Esophagus squamous epithelium (tissue), 5 donors: ENCODE data around the gene MXD4. TPM values are rescaled to one million over a fixed set of nuclear protein-coding genes. Genes with fewer than 3 reads are reported as not detected.

ENCODE experiments used
- DNase-seq: peaks from one replicate; lab custom pipeline; 2025; lab: John Stamatoyannopoulos, UW
- H3K27ac ChIP-seq, 4 donors: fragments of 200-600 bp; sonication (generic); one replicate each; pipeline ENCODE4 v1.5.1; 2016 to 2019; ENCODE audit warnings: mild to moderate bottlenecking in 1 of 4
- H3K27me3 ChIP-seq, 4 donors: fragments of 200-600 bp; sonication (generic); 1 replicate in 3 of 4; 2 replicates in 1 of 4; pipeline versions ENCODE4 v1.5.1 to v1.6.0; 2017 to 2021; ENCODE audit warnings: antibody characterized with exemption in 1 of 4
- H3K36me3 ChIP-seq, 3 donors: fragments of 200-600 bp; sonication (generic); one replicate each; pipeline ENCODE4 v1.5.1; 2016 to 2019
- H3K4me1 ChIP-seq, 3 donors: fragments of 200-600 bp; sonication (generic); one replicate each; pipeline ENCODE4 v1.5.1; 2017 to 2019
- H3K4me3 ChIP-seq, 4 donors: fragments of 200-600 bp; sonication (generic); 1 replicate in 3 of 4; 2 replicates in 1 of 4; pipeline ENCODE4 v1.5.1; 2016 to 2019; ENCODE audit warnings: mild to moderate bottlenecking in 2 of 4, moderate library complexity in 1 of 4
- H3K9me3 ChIP-seq, 3 donors: fragments of 200-600 bp; sonication (generic); one replicate each; pipeline ENCODE4 v1.5.1; 2016 to 2019
- POLR2A ChIP-seq, 4 donors: fragments of 450-650 bp; IDR thresholded peaks; one replicate each; pipeline ENCODE4 v1.6.1; 2017; ENCODE audit warnings: antibody characterized with exemption in 4 of 4, mild to moderate bottlenecking in 4 of 4, moderate library complexity in 3 of 4
- WGBS, 2 donors: methylation state at CpG; one replicate each; pipeline ENCODE4 v1.1.5; 2018; 5-methylcytosine and 5-hydroxymethylcytosine counted together
- intact Hi-C: fragments of 100-400 bp; cut with DNase I; formaldehyde crosslinking; loops from one replicate; pipeline ENCODE4 v1.15.0; 2022
- total RNA-seq, 4 donors: library from RNA; depleted of rRNA; stranded (reverse); fragments of >200 nt; gene quantifications; one replicate each; pipeline ENCODE4 v1.1.0, GENCODE V29; 2016
- TF ChIP-seq, protein P1 (sequence below), 6 experiments: fragments of 450-650 bp in 4 of 6; fragments of 200-600 bp in 2 of 6; sonication (generic) in 2 of 6; IDR thresholded peaks; one replicate each; pipeline ENCODE4 v1.5.1; 2016 to 2019; ENCODE audit warnings: antibody characterized with exemption in 6 of 6, mild to moderate bottlenecking in 4 of 6, moderate library complexity in 4 of 6
- donor health status: DM: yes; HTN: yes; CAD: no.

MXD4 gene
- total RNA-seq, 4 donors from 2014 or later = 12.9 to 32.2 (median 27.8) TPM

DNA sequence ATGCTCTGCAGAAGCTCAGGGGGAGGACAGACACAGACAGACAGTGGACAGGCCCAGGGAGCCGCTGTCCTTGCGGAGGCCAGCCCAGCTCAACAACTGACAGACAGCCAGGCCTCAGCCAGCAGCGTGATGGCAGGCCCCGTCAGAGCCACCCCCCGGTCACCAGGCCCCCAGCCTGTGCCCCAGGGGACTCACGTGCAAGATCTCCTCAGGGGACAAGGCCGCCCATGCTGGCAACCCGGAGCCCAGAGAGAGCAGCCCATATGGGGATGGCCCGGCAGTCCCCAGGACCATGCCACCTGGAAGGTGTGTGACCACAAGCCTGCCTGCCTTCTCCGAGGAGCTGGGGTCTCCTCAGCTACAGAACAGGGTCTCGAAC is 28.0 kb upstream of the MXD4 start:
- 70% methylated on average over 2 of the region's 11 CpGs; no CpG with 5 or more reads in 1 of the 2 donors for WGBS, 2 donors
- intact Hi-C loops = no loop called here
- H3K4me1 ChIP-seq = peaks cover 0 to 25% (median 3%) of the 10 kb centered on the region in 3 donors
- H3K27me3 ChIP-seq = no peaks in the 10 kb centered on the region
- H3K27ac ChIP-seq = no peak overlapping the region
- DNase-seq = no peak
- no peaks in the 10 kb centered on the region for H3K36me3 ChIP-seq
- no peaks in the 10 kb centered on the region for H3K9me3 ChIP-seq
- TF ChIP-seq, protein P1, sequence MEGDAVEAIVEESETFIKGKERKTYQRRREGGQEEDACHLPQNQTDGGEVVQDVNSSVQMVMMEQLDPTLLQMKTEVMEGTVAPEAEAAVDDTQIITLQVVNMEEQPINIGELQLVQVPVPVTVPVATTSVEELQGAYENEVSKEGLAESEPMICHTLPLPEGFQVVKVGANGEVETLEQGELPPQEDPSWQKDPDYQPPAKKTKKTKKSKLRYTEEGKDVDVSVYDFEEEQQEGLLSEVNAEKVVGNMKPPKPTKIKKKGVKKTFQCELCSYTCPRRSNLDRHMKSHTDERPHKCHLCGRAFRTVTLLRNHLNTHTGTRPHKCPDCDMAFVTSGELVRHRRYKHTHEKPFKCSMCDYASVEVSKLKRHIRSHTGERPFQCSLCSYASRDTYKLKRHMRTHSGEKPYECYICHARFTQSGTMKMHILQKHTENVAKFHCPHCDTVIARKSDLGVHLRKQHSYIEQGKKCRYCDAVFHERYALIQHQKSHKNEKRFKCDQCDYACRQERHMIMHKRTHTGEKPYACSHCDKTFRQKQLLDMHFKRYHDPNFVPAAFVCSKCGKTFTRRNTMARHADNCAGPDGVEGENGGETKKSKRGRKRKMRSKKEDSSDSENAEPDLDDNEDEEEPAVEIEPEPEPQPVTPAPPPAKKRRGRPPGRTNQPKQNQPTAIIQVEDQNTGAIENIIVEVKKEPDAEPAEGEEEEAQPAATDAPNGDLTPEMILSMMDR (IDR thresholded peaks at IDR 0.05) = no peak
- TF ChIP-seq POLR2A (IDR thresholded peaks at IDR 0.05) = no peak
- no peak overlapping the region for H3K4me3 ChIP-seq

GRCh38 chr4:2289311-2289954 is 27.5 kb upstream of the MXD4 start:
- DNase-seq = no peak
- intact Hi-C loops = no loop called here
- no peaks in the 10 kb centered on the region for H3K9me3 ChIP-seq
- no peaks in the 10 kb centered on the region for H3K27me3 ChIP-seq
- TF ChIP-seq POLR2A (IDR thresholded peaks at IDR 0.05) = no peak
- TF ChIP-seq, protein P1 (IDR thresholded peaks at IDR 0.05) = no peak
- H3K4me1 ChIP-seq = peaks cover 0 to 25% (median 3%) of the 10 kb centered on the region in 3 donors
- no peak overlapping the region for H3K4me3 ChIP-seq
- no peaks in the 10 kb centered on the region for H3K36me3 ChIP-seq
- 80 to 91% methylated on average over 3 to 4 of the region's 14 CpGs for WGBS, 2 donors
- no peak overlapping the region for H3K27ac ChIP-seq

DNA sequence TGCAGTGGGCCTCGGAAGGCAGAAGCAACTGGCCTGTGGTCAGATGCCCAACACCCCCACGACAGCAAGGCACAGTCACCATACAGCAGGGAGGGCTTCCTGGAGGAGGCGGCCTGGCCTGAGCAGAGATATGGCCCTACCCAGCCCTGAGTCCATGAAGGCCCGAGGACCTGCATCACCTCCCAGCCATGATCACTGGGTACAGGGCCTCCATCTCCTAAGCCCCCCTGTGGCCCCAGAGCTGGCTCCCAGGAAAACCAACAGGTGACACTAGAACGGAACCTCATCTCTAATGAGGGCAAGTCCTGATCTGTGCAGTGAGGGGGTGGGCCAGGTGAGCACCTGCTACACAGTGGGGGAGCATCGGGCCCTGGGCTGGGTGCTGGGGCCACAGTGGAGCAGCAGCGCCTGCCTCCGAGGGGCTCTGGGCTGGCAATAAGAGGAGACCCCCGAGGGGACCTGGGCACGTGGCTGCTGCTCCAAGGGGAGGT is 26.2 kb upstream of the MXD4 start:
- Histone ChIP-seq H3K4me3 (no peak overlapping the region), H3K36me3 (no peaks in the 10 kb centered on the region), H3K27ac (no peak overlapping the region), H3K9me3 (no peaks in the 10 kb centered on the region), H3K27me3 (no peaks in the 10 kb centered on the region), H3K4me1 (peaks cover 0 to 25% (median 3%) of the 10 kb centered on the region in 3 donors)
- WGBS, 2 donors = 83% methylated on average over 6 of the region's 10 CpGs; no CpG with 5 or more reads in 1 of the 2 donors
- TF ChIP-seq POLR2A (IDR thresholded peaks at IDR 0.05) = no peak
- TF ChIP-seq, protein P1 (IDR thresholded peaks at IDR 0.05) = no peak
- DNase-seq = no peak
- intact Hi-C loops = no loop called here

DNA sequence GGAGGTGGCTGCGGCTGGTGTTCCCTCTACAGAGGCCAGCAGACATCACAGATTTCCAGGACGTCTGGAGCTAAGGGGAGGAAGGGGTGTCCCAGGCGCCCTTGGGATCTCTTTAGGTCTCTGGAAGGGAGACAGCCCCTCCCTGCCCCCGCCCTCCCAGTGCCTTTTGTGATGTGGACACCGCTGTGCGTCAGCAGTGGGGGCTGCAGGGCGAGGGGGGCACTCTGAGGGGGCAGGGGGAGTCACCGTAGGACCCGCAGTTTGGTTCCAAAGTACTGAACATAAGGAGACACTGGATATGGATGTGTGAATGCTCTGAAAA is 25.6 kb upstream of the MXD4 start:
- peaks cover 0 to 23% (median 3%) of the 10 kb centered on the region in 3 donors for H3K4me1 ChIP-seq
- no peak for DNase-seq
- TF ChIP-seq, protein P1 (IDR thresholded peaks at IDR 0.05) = no peak
- TF ChIP-seq POLR2A (IDR thresholded peaks at IDR 0.05) = no peak
- H3K4me3 ChIP-seq = no peak overlapping the region
- intact Hi-C loops = no loop called here
- no peaks in the 10 kb centered on the region for H3K27me3 ChIP-seq
- no peak overlapping the region for H3K27ac ChIP-seq
- H3K9me3 ChIP-seq = no peaks in the 10 kb centered on the region
- H3K36me3 ChIP-seq = no peaks in the 10 kb centered on the region
- 86 to 87% methylated on average over 3 to 7 of the region's 9 CpGs for WGBS, 2 donors

DNA sequence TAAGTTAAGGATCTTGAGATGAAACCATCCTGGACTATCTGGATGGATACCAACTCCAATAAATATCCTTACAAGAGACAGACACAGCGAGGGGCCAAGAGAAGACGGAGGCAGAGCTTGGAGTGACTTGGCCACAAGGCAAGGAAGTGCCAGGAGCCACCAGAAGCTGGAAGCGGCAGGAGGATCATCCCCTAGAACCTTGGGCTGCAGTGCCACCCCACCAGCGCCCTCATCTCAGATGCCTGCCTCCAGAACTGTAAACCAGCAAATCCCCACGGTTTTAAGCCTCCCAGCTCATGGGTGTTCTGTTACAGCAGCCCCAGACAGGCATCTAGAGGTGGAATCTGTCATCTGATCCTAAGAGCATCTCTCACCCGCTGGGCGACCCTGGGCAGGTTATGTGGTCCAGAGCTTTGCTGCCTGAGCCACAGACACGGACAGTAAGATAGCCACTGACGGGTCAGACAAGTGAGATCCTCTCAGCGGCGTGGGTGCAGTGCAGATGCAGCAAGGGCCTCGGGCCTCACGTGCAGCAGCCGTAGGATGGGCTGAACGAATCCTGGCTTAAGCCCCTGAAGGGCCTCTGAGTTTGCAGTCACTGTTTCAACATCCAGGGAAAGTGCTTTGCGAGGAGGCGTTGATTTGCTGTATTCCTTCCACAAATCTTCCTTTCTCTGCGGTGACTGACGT is 25.1 kb upstream of the MXD4 start:
- no peak for TF ChIP-seq POLR2A (IDR thresholded peaks at IDR 0.05)
- TF ChIP-seq, protein P1 (IDR thresholded peaks at IDR 0.05) = no peak
- Histone ChIP-seq H3K4me3 (no peak overlapping the region), H3K36me3 (no peaks in the 10 kb centered on the region), H3K4me1 (peaks cover 0 to 17% (median 3%) of the 10 kb centered on the region in 3 donors), H3K9me3 (no peaks in the 10 kb centered on the region), H3K27ac (no peak overlapping the region), H3K27me3 (no peaks in the 10 kb centered on the region)
- intact Hi-C loops = no loop called here
- no peak for DNase-seq
- WGBS, 2 donors = 72 to 82% methylated on average over 14 to 16 of the region's 19 CpGs
